VCaP (cell line): ENCODE measurements around the gene MYOM3.
A peak's percentile ranks its signal among the peaks of the same experiment; 100 is the strongest.

Experiments
- H3K27ac ChIP-seq: fragments of 450-650 bp; 2 replicates; pipeline ENCODE4 v1.5.1; 2017
- CTCF ChIP-seq: fragments of 450-650 bp; conservative IDR thresholded peaks from 2 replicates; pipeline ENCODE4 v1.5.1; 2017; ENCODE audit warnings: mild to moderate bottlenecking, moderate library complexity

MYOM3 gene

GRCh38 chr1:24154215-24154614 lies 42.3 kb upstream of the MYOM3 start:
- H3K27ac ChIP-seq = no peak overlapping the region

GRCh38 chr1:24152631-24153494 lies 40.9 kb upstream of the MYOM3 start:
- no peak for TF ChIP-seq CTCF

More at GRCh38 chr1:24154215-24154614, 42.3 kb upstream of the MYOM3 start:
- TF ChIP-seq CTCF = no peak

GRCh38 chr1:24151175-24151533 lies 39.2 kb upstream of the MYOM3 start:
- H3K27ac ChIP-seq = peak overlapping the region; percentile 61
- TF ChIP-seq CTCF = no peak

More at GRCh38 chr1:24152631-24153494, 40.9 kb upstream of the MYOM3 start:
- no peak overlapping the region for H3K27ac ChIP-seq

- peak; percentile 94 for TF ChIP-seq CTCF
- peak overlapping the region; percentile 61 for H3K27ac ChIP-seq
These were observed 38.6 kb upstream of the MYOM3 start for GRCh38 chr1:24150234-24151174.

- TF ChIP-seq CTCF = no peak
- H3K27ac ChIP-seq = no peak overlapping the region
These were observed 37.9 kb upstream of the MYOM3 start for GRCh38 chr1:24149866-24150233.

GRCh38 chr1:24147816-24148215 lies 35.9 kb upstream of the MYOM3 start:
- no peak overlapping the region for H3K27ac ChIP-seq
- no peak for TF ChIP-seq CTCF

GRCh38 chr1:24147194-24147593 lies 35.3 kb upstream of the MYOM3 start:
- no peak for TF ChIP-seq CTCF
- H3K27ac ChIP-seq = no peak overlapping the region
